ENCODE measurements around the gene LDLRAD4. TPM values are rescaled to one million over a fixed set of nuclear protein-coding genes. Genes with fewer than 3 reads are reported as not detected.

LDLRAD4 gene
- total RNA-seq, 3 donors from 2014 or later = 17.5 to 20.4 (median 18.3) TPM

GRCh38 chr18:13186687-13187086 is 31.9 kb upstream of the LDLRAD4 start:
- no peak for ATAC-seq
- no peak for DNase-seq
- H3K9me3 Mint-ChIP-seq = no peaks in the 10 kb centered on the region
- H3K27me3 Mint-ChIP-seq (ENCODE audit: low read depth) = peaks cover 2% of the 10 kb centered on the region
- H3K4me3 Mint-ChIP-seq = no peak overlapping the region
- no peaks in the 10 kb centered on the region for H3K36me3 Mint-ChIP-seq (ENCODE audit: insufficient read depth)
- H3K4me1 Mint-ChIP-seq (ENCODE audit: low read depth) = no peaks in the 10 kb centered on the region

GRCh38 chr18:13187498-13187897 is 31.1 kb upstream of the LDLRAD4 start:
- no peak for ATAC-seq
- no peaks in the 10 kb centered on the region for H3K9me3 Mint-ChIP-seq
- no peak for DNase-seq
- no peaks in the 10 kb centered on the region for H3K4me1 Mint-ChIP-seq (ENCODE audit: low read depth)
- no peaks in the 10 kb centered on the region for H3K36me3 Mint-ChIP-seq (ENCODE audit: insufficient read depth)
- no peak overlapping the region for H3K4me3 Mint-ChIP-seq
- H3K27me3 Mint-ChIP-seq (ENCODE audit: low read depth) = peaks cover 2% of the 10 kb centered on the region

GRCh38 chr18:13191031-13191430 is 27.5 kb upstream of the LDLRAD4 start:
- no peaks in the 10 kb centered on the region for H3K4me1 Mint-ChIP-seq (ENCODE audit: low read depth)
- H3K4me3 Mint-ChIP-seq = no peak overlapping the region
- H3K27me3 Mint-ChIP-seq (ENCODE audit: low read depth) = peaks cover 2% of the 10 kb centered on the region
- no peak for DNase-seq
- H3K36me3 Mint-ChIP-seq (ENCODE audit: insufficient read depth) = no peaks in the 10 kb centered on the region
- no peaks in the 10 kb centered on the region for H3K9me3 Mint-ChIP-seq
- no peak for ATAC-seq

- H3K27me3 Mint-ChIP-seq (ENCODE audit: low read depth) = peaks cover 2% of the 10 kb centered on the region
- DNase-seq (no peak), ATAC-seq (no peak)
- no peaks in the 10 kb centered on the region for H3K4me1 Mint-ChIP-seq (ENCODE audit: low read depth)
- no peak overlapping the region for H3K4me3 Mint-ChIP-seq
- H3K36me3 Mint-ChIP-seq (ENCODE audit: insufficient read depth) = no peaks in the 10 kb centered on the region
- no peaks in the 10 kb centered on the region for H3K9me3 Mint-ChIP-seq
Observed at GRCh38 chr18:13191779-13192178, 26.8 kb upstream of the LDLRAD4 start.

GRCh38 chr18:13192970-13193369 is 25.6 kb upstream of the LDLRAD4 start:
- Mint-ChIP-seq H3K4me3 (no peak overlapping the region), H3K9me3 (no peaks in the 10 kb centered on the region), H3K36me3 (ENCODE audit: insufficient read depth) (no peaks in the 10 kb centered on the region), H3K27me3 (ENCODE audit: low read depth) (peaks cover 4% of the 10 kb centered on the region), H3K4me1 (ENCODE audit: low read depth) (no peaks in the 10 kb centered on the region)
- no peak for DNase-seq
- ATAC-seq = no peak

- ATAC-seq = no peak
- DNase-seq = no peak
- Mint-ChIP-seq H3K36me3 (ENCODE audit: insufficient read depth) (no peaks in the 10 kb centered on the region), H3K27me3 (ENCODE audit: low read depth) (peaks cover 9% of the 10 kb centered on the region), H3K4me3 (no peak overlapping the region), H3K4me1 (ENCODE audit: low read depth) (no peaks in the 10 kb centered on the region), H3K9me3 (peaks cover 5% of the 10 kb centered on the region)
Observed at GRCh38 chr18:13194239-13194638, 24.3 kb upstream of the LDLRAD4 start.

- H3K9me3 Mint-ChIP-seq = peaks cover 20% of the 10 kb centered on the region
- H3K4me1 Mint-ChIP-seq (ENCODE audit: low read depth) = no peaks in the 10 kb centered on the region
- ATAC-seq (no peak), DNase-seq (no peak)
- H3K4me3 Mint-ChIP-seq = no peak overlapping the region
- H3K27me3 Mint-ChIP-seq (ENCODE audit: low read depth) = peaks cover 17% of the 10 kb centered on the region
- H3K36me3 Mint-ChIP-seq (ENCODE audit: insufficient read depth) = no peaks in the 10 kb centered on the region
Observed at GRCh38 chr18:13198701-13199100, 19.9 kb upstream of the LDLRAD4 start.

- no peak for DNase-seq
- H3K9me3 Mint-ChIP-seq = peaks cover 20% of the 10 kb centered on the region
- H3K27me3 Mint-ChIP-seq (ENCODE audit: low read depth) = peaks cover 17% of the 10 kb centered on the region
- ATAC-seq = no peak
- H3K4me3 Mint-ChIP-seq = no peak overlapping the region
- no peaks in the 10 kb centered on the region for H3K4me1 Mint-ChIP-seq (ENCODE audit: low read depth)
- no peaks in the 10 kb centered on the region for H3K36me3 Mint-ChIP-seq (ENCODE audit: insufficient read depth)
Observed at GRCh38 chr18:13199169-13199568, 19.4 kb upstream of the LDLRAD4 start.

- Mint-ChIP-seq H3K36me3 (ENCODE audit: insufficient read depth) (no peaks in the 10 kb centered on the region), H3K4me3 (no peak overlapping the region), H3K4me1 (ENCODE audit: low read depth) (no peaks in the 10 kb centered on the region), H3K27me3 (ENCODE audit: low read depth) (peaks cover 22% of the 10 kb centered on the region), H3K9me3 (peaks cover 20% of the 10 kb centered on the region)
- DNase-seq = no peak
- no peak for ATAC-seq
Observed at GRCh38 chr18:13201292-13201691, 17.3 kb upstream of the LDLRAD4 start.

- ATAC-seq = no peak
- Mint-ChIP-seq H3K4me3 (no peak overlapping the region), H3K36me3 (ENCODE audit: insufficient read depth) (no peaks in the 10 kb centered on the region), H3K27me3 (ENCODE audit: low read depth) (peaks cover 32% of the 10 kb centered on the region), H3K9me3 (peaks cover 20% of the 10 kb centered on the region), H3K4me1 (ENCODE audit: low read depth) (peaks cover 2% of the 10 kb centered on the region)
- DNase-seq = no peak
Observed at GRCh38 chr18:13202571-13202970, 16.0 kb upstream of the LDLRAD4 start.

GRCh38 chr18:13206301-13206700 is 12.3 kb upstream of the LDLRAD4 start:
- Mint-ChIP-seq H3K9me3 (no peaks in the 10 kb centered on the region), H3K36me3 (ENCODE audit: insufficient read depth) (no peaks in the 10 kb centered on the region), H3K27me3 (ENCODE audit: low read depth) (peaks cover 34% of the 10 kb centered on the region), H3K4me3 (no peak overlapping the region), H3K4me1 (ENCODE audit: low read depth) (peaks cover 2% of the 10 kb centered on the region)
- no peak for ATAC-seq
- DNase-seq = no peak

- Mint-ChIP-seq H3K36me3 (ENCODE audit: insufficient read depth) (no peaks in the 10 kb centered on the region), H3K27me3 (ENCODE audit: low read depth) (peaks cover 34% of the 10 kb centered on the region), H3K4me3 (no peak overlapping the region), H3K9me3 (no peaks in the 10 kb centered on the region), H3K4me1 (ENCODE audit: low read depth) (peaks cover 2% of the 10 kb centered on the region)
- ATAC-seq (no peak), DNase-seq (no peak)
Observed at GRCh38 chr18:13207294-13207693, 11.3 kb upstream of the LDLRAD4 start.

- H3K4me3 Mint-ChIP-seq = no peak overlapping the region
- peaks cover 46% of the 10 kb centered on the region for H3K27me3 Mint-ChIP-seq (ENCODE audit: low read depth)
- peaks cover 6% of the 10 kb centered on the region for H3K4me1 Mint-ChIP-seq (ENCODE audit: low read depth)
- H3K36me3 Mint-ChIP-seq (ENCODE audit: insufficient read depth) = no peaks in the 10 kb centered on the region
- H3K9me3 Mint-ChIP-seq = no peaks in the 10 kb centered on the region
- ATAC-seq (no peak), DNase-seq (no peak)
Observed at GRCh38 chr18:13211534-13211933, 7.0 kb upstream of the LDLRAD4 start.

GRCh38 chr18:13213036-13213795 is 5.3 kb upstream of the LDLRAD4 start:
- Mint-ChIP-seq H3K4me3 (no peak overlapping the region), H3K4me1 (ENCODE audit: low read depth) (peaks cover 8% of the 10 kb centered on the region), H3K9me3 (no peaks in the 10 kb centered on the region), H3K27me3 (ENCODE audit: low read depth) (peaks cover 34% of the 10 kb centered on the region), H3K36me3 (ENCODE audit: insufficient read depth) (no peaks in the 10 kb centered on the region)
- ATAC-seq (no peak), DNase-seq (no peak)

GRCh38 chr18:13214609-13215008 is 4.0 kb upstream of the LDLRAD4 start:
- ATAC-seq (no peak), DNase-seq (no peak)
- Mint-ChIP-seq H3K27me3 (ENCODE audit: low read depth) (peaks cover 39% of the 10 kb centered on the region), H3K36me3 (ENCODE audit: insufficient read depth) (no peaks in the 10 kb centered on the region), H3K4me3 (no peak overlapping the region), H3K9me3 (no peaks in the 10 kb centered on the region), H3K4me1 (ENCODE audit: low read depth) (peaks cover 18% of the 10 kb centered on the region)
